ENCODE results near the gene C1orf159. TPM values are rescaled to one million over a fixed set of nuclear protein-coding genes. Genes with fewer than 3 reads are reported as not detected.

C1orf159 gene
- total and polyA plus RNA-seq, 2 of the 8 experiments (the other 6 are each of a cell fraction or from before 2014, with no cell fraction given): 10.0 to 10.9 TPM

- peak in 2 of 3 experiments; percentile 91 to 95; a peak in 3 of 4 replicates for TF ChIP-seq CTCF (IDR thresholded peaks at IDR 0.05; ENCODE audit: control extremely low read depth in 1 of 3, insufficient read depth in 1 of 3, low read depth in 1 of 3, low read length in 3 of 3)
- TF ChIP-seq JUND (IDR thresholded peaks at IDR 0.05; ENCODE audit: low read length): no peak
- TF ChIP-seq YY1 (IDR thresholded peaks at IDR 0.05; ENCODE audit: low read depth, low read length): 0 out of 2 replicates have a peak, but pooled peaks have one; percentile 30
- TF ChIP-seq TBP (IDR thresholded peaks at IDR 0.05; ENCODE audit: low read depth, low read length): no peak
- TF ChIP-seq EGR1 (IDR thresholded peaks at IDR 0.05; ENCODE audit: borderline replicate concordance, low read depth, low read length): no peak
- TF ChIP-seq RAD21 (IDR thresholded peaks at IDR 0.05 in 1 of 2, conservative IDR thresholded peaks at IDR 0.05 in 1 of 2; ENCODE audit: low read depth in 2 of 2, low read length in 2 of 2): peak; percentile 97 to 98
- TF ChIP-seq ASH2L (IDR thresholded peaks at IDR 0.05; ENCODE audit: low read length): no peak
These were observed 6.4 kb upstream of the C1orf159 start (continued) for GRCh38 chr1:1122078-1122811.

Data from H1 (cell line).